AG09319 (cell line): ENCODE measurements around the gene MVB12B.

ENCODE experiments used
- DNase-seq: peaks from one replicate; pipeline ENCODE4 v3.0.0-alpha.2; 2010; ENCODE audit warnings: low read depth; ENCODE audit errors: extremely low read depth
- CTCF ChIP-seq: IDR thresholded peaks from 2 replicates; pipeline ENCODE4 v1.5.1; 2011; ENCODE audit warnings: low read depth, mild to moderate bottlenecking, inconsistent platforms, low read length, moderate library complexity

MVB12B gene

DNA sequence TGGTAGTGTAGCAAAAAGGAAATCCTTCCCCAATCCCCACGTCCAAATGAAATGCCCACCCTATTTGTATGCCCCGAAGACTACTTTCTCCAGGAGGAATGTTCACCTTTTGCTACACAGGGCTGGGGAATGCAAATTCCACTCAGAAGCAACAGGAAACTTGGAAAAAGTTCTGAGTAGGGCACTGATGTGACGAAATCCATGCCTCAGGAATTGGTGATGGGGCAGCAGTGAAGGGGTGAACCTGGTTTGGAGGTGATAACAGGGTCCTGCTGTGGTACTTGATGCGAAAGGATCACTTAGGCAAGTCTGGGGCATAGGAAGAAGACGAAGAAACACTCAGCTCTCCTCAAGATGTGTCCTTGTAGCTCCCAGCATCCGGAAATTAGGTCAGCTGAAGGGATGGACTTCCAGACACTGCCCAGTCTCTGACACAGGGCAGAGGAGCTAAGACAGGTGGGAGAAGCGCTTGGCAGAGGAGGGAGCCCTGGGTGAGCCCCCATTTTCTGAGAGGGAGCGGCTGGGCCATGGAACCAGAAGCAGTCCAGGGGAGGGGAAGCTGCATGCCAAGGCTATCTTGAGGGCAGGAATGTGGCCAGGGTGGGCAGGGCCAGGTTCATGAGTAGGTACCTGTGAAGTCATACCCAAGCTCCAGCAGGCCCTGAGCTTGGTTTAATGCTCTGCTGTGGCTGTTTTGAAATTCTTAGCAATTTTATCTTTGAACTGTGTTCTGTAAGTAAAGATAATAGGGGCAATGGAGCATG, 22.2 kb upstream of the MVB12B start:
- no peak for TF ChIP-seq CTCF
- no peak for DNase-seq

GRCh38 chr9:126304971-126305320, 21.7 kb upstream of the MVB12B start:
- no peak for TF ChIP-seq CTCF
- no peak for DNase-seq

DNA sequence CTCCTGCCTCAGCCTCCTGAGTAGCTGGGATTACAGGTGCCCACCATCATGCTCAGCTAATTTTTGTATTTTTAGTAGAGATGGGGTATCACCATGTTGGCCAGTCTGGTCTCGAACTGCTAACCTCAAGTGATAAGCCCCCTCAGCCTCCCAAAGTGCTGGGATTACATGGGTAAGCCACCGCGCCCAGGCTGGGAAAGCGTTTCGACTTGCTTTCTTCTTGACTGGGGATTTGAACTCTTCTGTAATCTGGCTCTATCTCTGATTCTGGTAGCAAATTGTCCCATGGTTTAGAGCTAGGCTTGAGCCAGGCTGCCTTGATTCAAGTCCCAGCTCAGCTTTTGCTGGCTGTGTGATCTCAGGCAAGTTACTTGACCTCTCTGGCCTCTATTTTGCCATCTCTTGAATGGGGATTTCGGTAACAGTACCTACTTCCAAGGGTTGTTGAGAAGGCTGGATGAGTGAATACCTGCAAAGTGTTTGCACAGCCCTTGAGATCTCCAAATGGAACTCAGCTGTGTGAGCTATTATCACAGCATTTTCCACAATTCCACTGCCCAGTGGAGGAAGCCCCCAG, 20.5 kb upstream of the MVB12B start:
- no peak for TF ChIP-seq CTCF
- DNase-seq: no peak

GRCh38 chr9:126307322-126308061, 19.1 kb upstream of the MVB12B start:
- no peak for TF ChIP-seq CTCF
- DNase-seq: no peak

- DNase-seq: no peak
- TF ChIP-seq CTCF: no peak
These were observed 17.0 kb upstream of the MVB12B start for GRCh38 chr9:126309427-126310189.

DNA sequence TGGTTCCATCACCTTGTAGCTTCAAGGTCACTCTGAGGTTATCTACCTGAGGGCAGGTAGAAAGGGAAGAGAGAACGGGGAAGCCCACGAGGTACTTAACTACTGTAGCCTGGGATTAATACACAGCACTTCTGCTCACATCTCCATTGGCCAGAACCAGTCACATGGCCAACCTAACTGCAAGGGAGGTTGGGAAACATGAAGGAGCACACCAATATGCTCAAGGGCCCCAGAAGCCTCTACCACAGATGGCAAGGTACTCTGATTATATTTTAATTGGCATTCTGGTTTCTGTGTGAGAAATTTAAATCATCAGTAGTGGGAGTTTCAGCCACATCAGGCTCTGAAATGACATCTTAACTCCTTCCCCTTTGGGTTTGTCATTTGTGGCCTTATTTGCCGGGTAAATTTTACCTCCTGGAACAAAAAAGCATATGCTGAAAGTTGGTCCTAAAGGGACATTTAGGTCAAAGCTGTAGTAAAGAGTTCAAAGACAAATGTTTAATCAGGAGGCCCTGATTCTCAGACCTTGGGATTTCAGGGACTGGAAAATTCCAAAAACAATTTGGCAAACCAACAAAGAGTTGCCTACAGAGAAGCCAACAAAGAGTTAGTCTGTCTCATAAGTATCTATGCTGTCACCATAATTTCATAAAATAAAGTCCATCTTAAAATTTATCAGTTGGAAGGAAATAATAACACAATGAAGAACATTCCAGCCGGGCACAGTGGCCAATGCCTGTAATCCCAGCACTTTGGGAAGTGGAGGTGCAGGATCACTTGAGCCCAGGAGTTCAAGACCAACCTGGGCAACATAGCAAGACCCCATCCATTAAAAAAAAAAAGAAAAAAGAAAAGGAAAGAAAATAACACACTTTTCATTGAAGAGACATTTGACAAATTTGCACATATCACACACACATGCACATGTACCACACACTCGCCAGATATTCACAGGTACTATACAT, 13.8 kb upstream of the MVB12B start:
- no peak for DNase-seq
- no peak for TF ChIP-seq CTCF
